HepG2 (cell line): ENCODE measurements around the gene STK11.

Source experiments
- DPF2 ChIP-seq: sonication (generic); formaldehyde crosslinking; IDR thresholded peaks from 2 replicates; pipeline ENCODE4 v1.4.0; 2020; ENCODE audit warnings: mild to moderate bottlenecking, low read depth, missing genetic modification reagents, borderline replicate concordance
- EZH2 ChIP-seq: conservative IDR thresholded peaks from 2 replicates; pipeline ENCODE4 v1.6.1; 2012; ENCODE audit warnings: mild to moderate bottlenecking, low read depth, low read length, moderate library complexity
- HDAC2 ChIP-seq: sonication (generic); formaldehyde crosslinking; IDR thresholded peaks from 2 replicates; pipeline ENCODE4 v1.4.0; 2020; ENCODE audit warnings: missing genetic modification reagents
- RXRA ChIP-seq: sonication (generic); formaldehyde crosslinking; IDR thresholded peaks from 2 replicates; pipeline ENCODE4 v1.5.1; 2020; ENCODE audit warnings: missing genetic modification reagents
- ZNF678 ChIP-seq: sonication (generic); formaldehyde crosslinking; IDR thresholded peaks from 2 replicates; pipeline ENCODE4 v1.4.0; 2020; ENCODE audit warnings: mild to moderate bottlenecking, missing genetic modification reagents

DNA sequence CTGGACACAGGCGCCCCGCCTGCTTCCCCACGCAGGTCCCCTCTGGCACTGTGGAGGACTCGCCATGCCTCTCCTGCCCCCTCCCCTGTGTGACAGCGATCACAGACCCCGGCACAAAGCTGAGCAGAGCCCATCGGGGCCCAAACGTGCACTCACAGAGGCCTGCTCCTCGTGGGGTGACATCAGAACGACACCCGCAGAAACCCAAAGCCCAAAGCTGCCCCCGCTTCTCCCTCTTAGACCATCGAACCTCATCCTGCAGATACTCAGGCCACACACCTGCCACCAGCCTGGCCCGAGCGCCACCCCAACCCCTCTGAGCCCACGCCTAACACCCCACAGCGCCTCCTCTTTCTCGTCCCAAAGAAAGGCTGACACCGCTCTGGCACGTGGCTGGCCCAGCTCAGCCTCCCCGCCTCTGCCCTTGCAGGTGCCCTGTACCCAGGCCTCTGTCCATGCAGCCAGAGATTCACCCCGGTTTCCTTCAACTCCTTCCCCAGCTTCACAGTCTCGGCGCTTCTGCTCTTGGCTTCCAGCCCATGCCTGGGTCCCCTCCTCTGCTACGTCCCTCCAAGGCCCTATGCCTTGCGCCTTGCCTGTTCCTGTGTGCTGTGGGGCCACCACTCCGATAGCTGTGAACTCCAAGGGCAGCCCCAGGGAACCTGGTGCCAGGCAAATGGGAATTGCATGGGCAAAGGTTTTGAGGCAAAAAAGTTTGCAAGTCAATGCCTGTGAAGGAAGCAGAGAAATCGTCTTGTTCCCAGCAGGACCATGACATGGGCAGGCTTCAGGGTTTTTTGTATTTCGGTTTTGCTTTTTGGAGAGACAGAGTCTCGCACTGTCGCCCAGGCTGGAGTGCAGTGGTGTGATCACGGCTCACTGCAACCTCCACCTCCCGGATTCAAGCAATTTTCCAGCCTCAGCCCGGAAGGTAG lies 33.1 kb downstream of the STK11 start:
- TF ChIP-seq ZNF678 (no peak), HDAC2 (CRISPR knock-in tag) (no peak), EZH2 (no peak), DPF2 (CRISPR knock-in tag) (no peak), RXRA (CRISPR knock-in tag) (no peak; the same call in 1 of the 2 replicates)
